Measurements from ENCODE around the gene PAPPA2. TPM values are rescaled to one million over a fixed set of nuclear protein-coding genes. Genes with fewer than 3 reads are reported as not detected.

The PAPPA2 gene
- total RNA-seq, 4 donors from 2014 or later: 0.35 to 32.2 (median 1.1) TPM

DNA sequence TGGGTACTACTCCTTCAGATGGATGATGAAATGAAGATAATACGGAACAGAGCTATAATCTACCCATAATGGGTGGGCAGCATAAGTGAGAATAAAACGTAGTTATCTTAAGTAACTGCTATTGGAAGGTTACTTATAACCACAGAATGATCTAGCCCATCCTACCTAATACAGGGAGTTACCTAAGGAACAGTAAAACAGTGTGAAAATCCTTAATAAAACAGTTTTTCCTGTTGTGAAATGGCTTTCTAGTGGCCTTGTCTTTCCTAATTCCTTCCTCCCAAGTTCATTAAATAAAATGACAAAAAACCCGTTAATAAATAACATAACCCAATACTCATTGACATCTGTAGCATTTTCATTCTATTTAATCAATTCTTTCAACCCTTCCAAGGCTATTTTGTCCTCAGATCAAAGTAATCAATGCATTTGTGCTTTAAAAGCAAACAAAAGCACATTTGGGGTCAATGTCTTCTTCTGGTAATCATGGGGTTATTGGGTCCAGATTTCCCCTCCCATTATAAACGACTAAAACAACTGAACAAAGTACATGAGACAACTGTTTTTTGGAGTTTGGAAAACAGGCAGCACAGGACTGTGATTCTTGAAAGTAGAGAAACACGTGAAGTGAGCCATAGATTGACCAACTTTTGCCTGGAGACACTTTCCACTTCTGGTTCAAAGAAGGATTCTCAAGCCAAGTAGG is 42.0 kb downstream of the PAPPA2 start:
- H3K4me1 ChIP-seq: no peaks in the 10 kb centered on the region
- no peak overlapping the region for H3K27ac ChIP-seq
- H3K9me3 ChIP-seq: no peaks in the 10 kb centered on the region
- H3K27me3 ChIP-seq: no peaks in the 10 kb centered on the region
- DNase-seq: no peak
- H3K4me3 ChIP-seq: no peak overlapping the region
- H3K36me3 ChIP-seq: no peaks in the 10 kb centered on the region
- TF ChIP-seq, protein P1, sequence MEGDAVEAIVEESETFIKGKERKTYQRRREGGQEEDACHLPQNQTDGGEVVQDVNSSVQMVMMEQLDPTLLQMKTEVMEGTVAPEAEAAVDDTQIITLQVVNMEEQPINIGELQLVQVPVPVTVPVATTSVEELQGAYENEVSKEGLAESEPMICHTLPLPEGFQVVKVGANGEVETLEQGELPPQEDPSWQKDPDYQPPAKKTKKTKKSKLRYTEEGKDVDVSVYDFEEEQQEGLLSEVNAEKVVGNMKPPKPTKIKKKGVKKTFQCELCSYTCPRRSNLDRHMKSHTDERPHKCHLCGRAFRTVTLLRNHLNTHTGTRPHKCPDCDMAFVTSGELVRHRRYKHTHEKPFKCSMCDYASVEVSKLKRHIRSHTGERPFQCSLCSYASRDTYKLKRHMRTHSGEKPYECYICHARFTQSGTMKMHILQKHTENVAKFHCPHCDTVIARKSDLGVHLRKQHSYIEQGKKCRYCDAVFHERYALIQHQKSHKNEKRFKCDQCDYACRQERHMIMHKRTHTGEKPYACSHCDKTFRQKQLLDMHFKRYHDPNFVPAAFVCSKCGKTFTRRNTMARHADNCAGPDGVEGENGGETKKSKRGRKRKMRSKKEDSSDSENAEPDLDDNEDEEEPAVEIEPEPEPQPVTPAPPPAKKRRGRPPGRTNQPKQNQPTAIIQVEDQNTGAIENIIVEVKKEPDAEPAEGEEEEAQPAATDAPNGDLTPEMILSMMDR (IDR thresholded peaks at IDR 0.05): no peak
- TF ChIP-seq POLR2A (IDR thresholded peaks at IDR 0.05): no peak

DNA sequence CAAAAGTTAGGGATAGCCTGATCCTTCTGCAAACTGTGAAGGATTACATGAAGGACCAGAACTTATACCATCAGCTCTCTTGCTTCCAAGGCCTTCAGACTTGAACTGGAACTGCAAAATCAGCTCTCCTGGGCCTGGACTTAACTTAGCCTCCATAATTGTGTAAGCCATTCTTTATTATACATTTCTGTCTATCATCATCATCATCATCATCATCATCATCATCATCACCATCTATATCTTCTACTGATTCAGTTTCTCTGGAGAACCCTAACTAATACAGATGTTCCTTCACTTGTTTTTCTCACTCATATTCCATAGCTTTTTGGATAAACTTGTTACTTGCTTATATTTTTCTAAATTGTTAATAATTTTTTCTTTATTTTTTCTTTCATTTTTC is 50.0 kb downstream of the PAPPA2 start:
- Histone ChIP-seq H3K4me3 (no peak overlapping the region), H3K27me3 (no peaks in the 10 kb centered on the region), H3K36me3 (no peaks in the 10 kb centered on the region), H3K4me1 (no peaks in the 10 kb centered on the region), H3K27ac (no peak overlapping the region), H3K9me3 (no peaks in the 10 kb centered on the region)
- TF ChIP-seq POLR2A (IDR thresholded peaks at IDR 0.05): no peak
- TF ChIP-seq, protein P1 (IDR thresholded peaks at IDR 0.05): no peak
- no peak for DNase-seq

DNA sequence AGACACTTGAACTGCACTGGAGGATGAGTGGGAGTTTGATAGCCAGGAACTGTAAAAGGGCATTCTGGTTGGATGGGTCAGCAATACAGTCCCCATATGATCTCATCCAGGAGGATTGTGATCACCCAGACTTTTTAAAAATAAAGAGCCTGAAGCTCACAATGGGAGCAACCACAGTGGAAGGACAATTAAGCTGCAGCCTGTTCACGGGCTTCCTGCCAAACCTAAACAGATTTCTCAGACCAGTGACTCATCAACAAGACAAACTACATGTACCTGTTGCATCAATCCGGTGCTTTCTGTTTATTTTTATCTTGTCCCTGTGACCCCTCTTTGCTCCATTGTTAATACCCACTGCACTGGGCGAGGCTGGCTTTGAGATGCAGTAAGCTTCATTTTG is 52.3 kb downstream of the PAPPA2 start:
- Histone ChIP-seq H3K4me1 (no peaks in the 10 kb centered on the region), H3K9me3 (no peaks in the 10 kb centered on the region), H3K4me3 (no peak overlapping the region), H3K36me3 (no peaks in the 10 kb centered on the region), H3K27me3 (no peaks in the 10 kb centered on the region), H3K27ac (no peak overlapping the region)
- DNase-seq: no peak
- no peak for TF ChIP-seq POLR2A (IDR thresholded peaks at IDR 0.05)
- TF ChIP-seq, protein P1 (IDR thresholded peaks at IDR 0.05): no peak

DNA sequence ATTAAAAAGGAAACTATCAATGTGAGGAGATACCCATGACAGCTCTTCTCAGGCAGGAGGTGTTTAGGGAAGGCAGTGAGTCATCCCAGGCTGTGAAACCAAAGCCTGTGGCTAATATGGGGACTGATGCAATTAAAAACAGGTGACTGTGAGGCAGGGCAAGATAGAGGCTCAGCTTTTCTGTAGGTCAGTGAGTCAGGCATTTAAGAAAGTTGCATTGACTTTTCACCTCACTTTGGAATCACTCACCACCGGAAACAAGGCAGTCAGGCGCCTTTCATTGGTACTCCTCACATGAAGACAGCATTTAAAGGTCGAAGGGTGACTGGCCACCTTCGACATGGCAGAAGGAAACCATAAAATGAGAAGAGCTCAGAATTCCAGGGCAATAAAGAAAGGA is 54.5 kb downstream of the PAPPA2 start:
- no peaks in the 10 kb centered on the region for H3K4me1 ChIP-seq
- TF ChIP-seq POLR2A (IDR thresholded peaks at IDR 0.05): no peak
- TF ChIP-seq, protein P1 (IDR thresholded peaks at IDR 0.05): no peak
- H3K27ac ChIP-seq: no peak overlapping the region
- no peaks in the 10 kb centered on the region for H3K27me3 ChIP-seq
- no peaks in the 10 kb centered on the region for H3K9me3 ChIP-seq
- H3K36me3 ChIP-seq: no peaks in the 10 kb centered on the region
- no peak for DNase-seq
- H3K4me3 ChIP-seq: no peak overlapping the region

DNA sequence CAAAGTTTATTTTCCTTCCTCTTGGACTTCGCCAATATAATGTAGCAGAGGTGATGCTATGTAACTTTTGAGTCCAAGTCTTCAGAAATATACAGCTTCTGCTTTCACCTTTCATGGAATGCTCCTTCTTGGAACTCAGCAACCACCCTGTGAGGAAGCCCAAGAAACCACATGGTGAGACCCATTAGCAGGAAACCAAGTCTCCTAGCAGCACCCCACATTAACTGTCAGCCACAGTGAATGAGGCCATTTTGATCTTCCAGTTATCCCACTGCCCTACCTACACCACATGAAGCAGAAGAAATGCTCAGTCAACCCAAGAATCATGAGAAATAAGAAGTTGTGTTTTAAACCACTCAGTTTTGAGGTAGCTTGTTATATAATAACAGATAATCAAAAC is 58.2 kb downstream of the PAPPA2 start:
- H3K4me1 ChIP-seq: no peaks in the 10 kb centered on the region
- DNase-seq: no peak
- no peaks in the 10 kb centered on the region for H3K9me3 ChIP-seq
- no peak for TF ChIP-seq POLR2A (IDR thresholded peaks at IDR 0.05)
- TF ChIP-seq, protein P1 (IDR thresholded peaks at IDR 0.05): no peak
- H3K4me3 ChIP-seq: no peak overlapping the region
- no peaks in the 10 kb centered on the region for H3K36me3 ChIP-seq
- no peaks in the 10 kb centered on the region for H3K27me3 ChIP-seq
- H3K27ac ChIP-seq: no peak overlapping the region
